NT2/D1 (cell line): ENCODE measurements around the gene PPP1R37.

Source experiments
- SUZ12 ChIP-seq: IDR thresholded peaks from 2 replicates; pipeline ENCODE4 v1.6.1; 2011; ENCODE audit not compliant: insufficient read length, insufficient read depth; ENCODE audit errors: extremely low read depth
- ZNF274 ChIP-seq: IDR thresholded peaks from 2 replicates; pipeline ENCODE4 v1.6.1; 2011; ENCODE audit warnings: mild to moderate bottlenecking, low read depth, low read length

DNA sequence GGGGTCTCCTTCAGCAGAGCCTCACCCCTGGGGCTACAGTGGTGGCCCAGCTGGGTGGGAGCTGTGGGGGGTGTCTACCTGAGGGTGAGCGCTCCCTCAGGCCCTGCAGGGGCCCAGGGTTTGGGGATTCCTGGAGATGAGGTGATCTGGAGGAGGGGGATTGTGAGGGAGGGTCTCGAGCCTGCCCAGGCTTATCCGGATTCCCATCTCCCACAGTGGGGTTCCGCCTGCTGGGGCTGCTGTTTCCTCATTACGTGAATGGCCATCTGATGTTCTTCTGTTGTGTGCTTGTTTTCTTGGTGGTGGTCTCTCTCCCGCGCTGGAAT lies 4.4 kb downstream of the PPP1R37 start:
- TF ChIP-seq SUZ12 (no peak), ZNF274 (no peak)
